Dendritic cell treated with granulocyte-macrophage colony-stimulating factor and Interleukin-4, amounts not matched to agents 40 ng/mL and 50 ng/mL, for 4 days (primary cell): ENCODE results near the gene FREM1.

Experiments
- H3K27ac Mint-ChIP-seq: one replicate; pipeline ENCODE4 v1.8.0; 2022; ENCODE audit warnings: mild to moderate bottlenecking, mixed read lengths
- H3K27me3 Mint-ChIP-seq: one replicate; pipeline ENCODE4 v1.8.0; 2022; ENCODE audit warnings: mild to moderate bottlenecking, mixed read lengths
- H3K36me3 Mint-ChIP-seq: one replicate; pipeline ENCODE4 v1.8.0; 2022; ENCODE audit warnings: low read depth, mixed read lengths
- H3K4me1 Mint-ChIP-seq: one replicate; pipeline ENCODE4 v1.8.0; 2022; ENCODE audit warnings: low read depth, mixed read lengths
- H3K4me3 Mint-ChIP-seq: one replicate; pipeline ENCODE4 v1.8.0; 2022; ENCODE audit warnings: mild to moderate bottlenecking, moderate library complexity, mixed read lengths
- H3K9me3 Mint-ChIP-seq: one replicate; pipeline ENCODE4 v1.8.0; 2022; ENCODE audit warnings: mixed read lengths
- intact Hi-C: fragments of 100-400 bp; cut with micrococcal nuclease; formaldehyde crosslinking; loops from one replicate; pipeline ENCODE4 v1.15.0; 2022

FREM1 gene

GRCh38 chr9:14769230-14769571, 141.0 kb downstream of the FREM1 start:
- Mint-ChIP-seq H3K27ac (no peak overlapping the region), H3K9me3 (no peaks in the 10 kb centered on the region), H3K4me3 (no peak overlapping the region), H3K36me3 (no peaks in the 10 kb centered on the region), H3K4me1 (no peaks in the 10 kb centered on the region), H3K27me3 (peaks cover 3% of the 10 kb centered on the region)
- intact Hi-C loops: loop anchor here (5.0 kb wide), 1 partner anchor 1342 kb away; no protein-coding TSS in a partner anchor

DNA sequence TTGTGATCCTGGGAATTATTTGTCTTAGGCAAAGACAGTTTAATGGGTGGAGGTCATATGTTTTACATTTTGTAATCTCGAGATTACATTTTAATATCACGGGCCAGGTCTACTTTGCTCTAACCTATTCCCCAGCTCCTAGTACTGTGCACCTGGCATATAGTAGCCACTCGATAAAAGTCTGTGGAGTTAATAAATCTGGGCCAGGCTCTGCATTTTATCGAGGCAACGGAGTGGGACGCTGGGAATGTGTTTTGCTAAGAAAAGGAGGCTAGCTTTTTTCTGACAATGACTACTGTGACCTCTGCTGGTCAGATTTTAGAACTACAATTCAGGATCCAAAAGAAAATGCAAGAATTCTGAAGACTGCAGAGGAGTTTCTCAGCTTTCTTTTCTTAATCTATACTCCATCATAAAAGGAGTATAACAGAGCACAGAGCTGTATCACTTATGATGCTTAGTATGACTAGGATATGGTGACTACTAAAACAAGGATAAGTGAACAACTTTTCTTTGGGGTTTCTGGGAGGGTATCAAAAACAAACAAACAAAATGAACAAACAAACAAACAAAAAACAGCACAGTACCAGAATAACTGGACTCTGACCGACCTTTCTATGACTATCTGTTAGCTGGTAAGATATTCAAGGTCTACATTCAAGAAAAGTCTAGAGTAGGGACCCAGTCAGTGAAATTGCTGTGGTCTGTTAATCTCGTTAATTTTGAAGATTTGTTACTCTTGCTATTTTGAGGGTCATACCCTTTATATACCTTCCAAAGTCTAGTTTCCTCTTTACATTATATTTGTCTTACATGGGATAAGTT, 141.6 kb downstream of the FREM1 start:
- Mint-ChIP-seq H3K4me1 (no peaks in the 10 kb centered on the region), H3K36me3 (no peaks in the 10 kb centered on the region), H3K27me3 (peaks cover 3% of the 10 kb centered on the region), H3K4me3 (no peak overlapping the region), H3K27ac (no peak overlapping the region), H3K9me3 (no peaks in the 10 kb centered on the region)
- intact Hi-C loops: loop anchor here (1.0 to 5.0 kb wide), 2 partner anchors 152 to 1341 kb away; no protein-coding TSS in a partner anchor

DNA sequence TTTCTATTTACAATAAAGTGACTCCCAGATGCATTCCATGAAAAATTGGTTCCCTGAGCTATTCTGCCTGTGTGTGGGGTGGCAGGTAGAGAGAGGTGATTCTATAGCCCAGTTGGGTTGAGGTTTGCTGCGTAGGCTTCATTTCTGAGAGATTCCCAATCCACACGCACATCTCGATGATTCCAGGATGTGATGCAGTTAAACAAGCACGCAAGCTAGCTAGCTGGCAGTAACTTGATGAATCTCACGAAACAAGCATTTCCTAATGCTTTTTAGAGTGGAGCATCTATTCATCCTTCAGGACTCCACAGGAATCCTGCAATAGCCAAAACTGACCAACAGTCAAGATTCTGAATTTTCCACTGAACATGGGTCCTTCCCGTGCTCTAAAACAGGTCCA, 143.9 kb downstream of the FREM1 start:
- no peaks in the 10 kb centered on the region for H3K4me1 Mint-ChIP-seq
- H3K27ac Mint-ChIP-seq: no peak overlapping the region
- intact Hi-C loops: loop anchor here (5.0 kb wide), 1 partner anchor 1339 kb away; no protein-coding TSS in a partner anchor
- H3K27me3 Mint-ChIP-seq: peaks cover 3% of the 10 kb centered on the region
- H3K36me3 Mint-ChIP-seq: no peaks in the 10 kb centered on the region
- H3K4me3 Mint-ChIP-seq: no peak overlapping the region
- H3K9me3 Mint-ChIP-seq: no peaks in the 10 kb centered on the region

DNA sequence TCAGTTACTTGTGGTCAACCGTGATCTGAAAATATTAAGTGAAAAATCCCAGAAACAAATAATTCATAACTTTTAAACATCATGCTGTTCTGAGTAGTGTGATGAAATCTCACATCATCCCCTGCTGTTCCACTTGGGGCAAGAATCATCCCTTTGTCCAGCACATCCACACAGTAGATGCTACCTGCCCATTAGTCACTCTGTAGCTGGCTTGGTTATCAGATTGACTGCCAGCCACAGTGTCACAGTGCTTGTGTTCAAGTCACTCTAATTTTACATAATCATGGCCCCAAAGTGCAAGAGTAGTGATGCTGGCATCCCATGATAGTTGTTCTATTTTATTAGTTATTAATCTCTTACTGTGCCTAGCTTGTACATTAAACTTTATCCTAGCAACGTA, 148.6 kb downstream of the FREM1 start:
- Mint-ChIP-seq H3K27ac (no peak overlapping the region), H3K27me3 (no peaks in the 10 kb centered on the region), H3K36me3 (no peaks in the 10 kb centered on the region), H3K9me3 (no peaks in the 10 kb centered on the region), H3K4me3 (no peak overlapping the region), H3K4me1 (no peaks in the 10 kb centered on the region)
- intact Hi-C loops: no loop called here

DNA sequence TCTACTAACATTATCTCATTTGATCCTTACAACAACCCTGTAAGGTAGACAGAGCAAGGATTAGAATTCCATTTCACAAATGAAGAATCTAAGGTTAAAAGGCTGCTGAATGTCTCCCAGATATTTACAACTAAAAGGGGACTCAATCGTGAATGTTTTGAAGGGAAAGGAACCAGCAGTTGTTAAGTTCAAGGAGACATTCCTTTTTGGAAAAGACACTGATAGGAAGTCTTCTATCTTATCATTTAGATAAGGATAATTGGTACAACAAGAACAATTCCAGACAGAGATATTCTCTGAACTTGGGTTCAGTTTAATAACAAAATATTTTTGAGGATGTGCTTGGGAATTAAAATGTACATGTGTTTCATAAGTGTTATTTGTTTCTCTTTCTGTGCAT, 150.2 kb downstream of the FREM1 start:
- intact Hi-C loops: no loop called here
- no peaks in the 10 kb centered on the region for H3K4me1 Mint-ChIP-seq
- no peak overlapping the region for H3K27ac Mint-ChIP-seq
- no peaks in the 10 kb centered on the region for H3K9me3 Mint-ChIP-seq
- H3K27me3 Mint-ChIP-seq: peaks cover 1% of the 10 kb centered on the region
- no peaks in the 10 kb centered on the region for H3K36me3 Mint-ChIP-seq
- no peak overlapping the region for H3K4me3 Mint-ChIP-seq

DNA sequence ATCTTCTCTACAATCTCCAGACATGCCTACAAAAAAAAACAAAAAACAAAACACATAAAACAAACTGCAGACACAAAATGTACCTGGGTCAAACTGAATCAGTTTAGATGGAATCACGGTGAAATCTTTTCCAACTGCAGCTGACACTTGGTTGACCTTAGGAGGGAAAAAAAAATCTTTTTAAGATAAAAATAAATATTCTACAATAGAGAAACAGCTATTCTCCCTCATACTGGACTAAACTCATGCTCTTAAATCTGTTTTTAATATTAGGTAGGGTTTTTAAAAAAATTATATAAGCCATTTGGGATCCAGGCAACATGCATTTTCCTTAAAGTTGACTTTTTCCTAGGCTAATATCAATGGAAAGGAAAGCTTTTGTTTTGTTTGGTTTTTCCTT, 153.9 kb downstream of the FREM1 start:
- H3K36me3 Mint-ChIP-seq: no peaks in the 10 kb centered on the region
- H3K4me1 Mint-ChIP-seq: no peaks in the 10 kb centered on the region
- no peaks in the 10 kb centered on the region for H3K9me3 Mint-ChIP-seq
- intact Hi-C loops: no loop called here
- peaks cover 1% of the 10 kb centered on the region for H3K27me3 Mint-ChIP-seq
- H3K4me3 Mint-ChIP-seq: no peak overlapping the region
- no peak overlapping the region for H3K27ac Mint-ChIP-seq

GRCh38 chr9:14752871-14753270, 157.4 kb downstream of the FREM1 start:
- Mint-ChIP-seq H3K27ac (no peak overlapping the region), H3K4me3 (no peak overlapping the region), H3K27me3 (peaks cover 1% of the 10 kb centered on the region), H3K4me1 (no peaks in the 10 kb centered on the region), H3K36me3 (no peaks in the 10 kb centered on the region), H3K9me3 (no peaks in the 10 kb centered on the region)
- intact Hi-C loops: no loop called here

DNA sequence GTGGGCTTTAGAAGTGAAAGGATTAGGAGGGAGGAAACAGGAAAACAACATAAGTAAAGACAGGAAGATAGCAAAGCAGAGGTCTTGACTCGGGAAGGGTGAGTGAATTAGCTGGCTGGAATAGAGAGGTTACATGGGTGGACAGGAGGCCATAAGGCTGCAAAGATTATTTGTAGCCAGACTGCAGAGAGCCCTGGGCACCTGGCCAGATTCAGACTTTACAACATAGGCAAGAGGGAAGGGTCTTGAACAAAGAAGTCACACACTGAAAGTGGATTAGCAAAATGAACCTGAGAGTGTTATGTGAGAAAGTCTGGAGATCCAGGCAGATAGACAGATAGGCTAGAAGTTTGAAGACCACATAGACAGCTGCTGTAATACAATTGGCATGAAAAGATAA, 158.0 kb downstream of the FREM1 start:
- intact Hi-C loops: no loop called here
- Mint-ChIP-seq H3K4me1 (no peaks in the 10 kb centered on the region), H3K4me3 (no peak overlapping the region), H3K9me3 (no peaks in the 10 kb centered on the region), H3K27ac (no peak overlapping the region), H3K36me3 (no peaks in the 10 kb centered on the region), H3K27me3 (peaks cover 1% of the 10 kb centered on the region)

- intact Hi-C loops: no loop called here
- Mint-ChIP-seq H3K4me3 (no peak overlapping the region), H3K4me1 (no peaks in the 10 kb centered on the region), H3K9me3 (no peaks in the 10 kb centered on the region), H3K27me3 (no peaks in the 10 kb centered on the region), H3K36me3 (no peaks in the 10 kb centered on the region), H3K27ac (no peak overlapping the region)
Measured at GRCh38 chr9:14750821-14751220, 159.4 kb downstream of the FREM1 start.

GRCh38 chr9:14749741-14750211, 160.5 kb downstream of the FREM1 start:
- Mint-ChIP-seq H3K4me1 (no peaks in the 10 kb centered on the region), H3K4me3 (no peak overlapping the region), H3K9me3 (no peaks in the 10 kb centered on the region), H3K27ac (no peak overlapping the region), H3K36me3 (no peaks in the 10 kb centered on the region), H3K27me3 (no peaks in the 10 kb centered on the region)
- intact Hi-C loops: no loop called here

- no peaks in the 10 kb centered on the region for H3K27me3 Mint-ChIP-seq
- intact Hi-C loops: no loop called here
- no peak overlapping the region for H3K27ac Mint-ChIP-seq
- no peak overlapping the region for H3K4me3 Mint-ChIP-seq
- H3K4me1 Mint-ChIP-seq: no peaks in the 10 kb centered on the region
- no peaks in the 10 kb centered on the region for H3K36me3 Mint-ChIP-seq
- H3K9me3 Mint-ChIP-seq: no peaks in the 10 kb centered on the region
Measured at GRCh38 chr9:14748373-14748772, 161.9 kb downstream of the FREM1 start.

DNA sequence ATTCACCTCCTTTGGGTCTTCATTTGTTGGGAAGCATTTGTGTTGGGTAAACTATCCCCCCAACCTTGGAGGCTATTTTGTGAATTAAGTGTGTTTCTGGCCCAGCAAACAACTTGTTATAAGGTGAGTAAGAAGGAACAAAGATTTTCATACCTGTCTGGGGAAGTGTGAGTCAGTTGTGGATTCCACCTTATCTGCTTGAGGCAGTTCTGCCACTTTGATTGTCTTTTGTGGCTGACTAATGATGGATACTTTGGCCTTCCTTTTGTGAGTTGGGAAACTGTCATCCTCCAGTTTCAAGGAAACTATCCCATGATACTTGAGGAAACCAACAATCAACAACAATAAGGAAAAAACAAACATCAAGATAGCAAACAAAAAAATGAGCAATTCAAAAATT, 163.1 kb downstream of the FREM1 start:
- intact Hi-C loops: no loop called here
- Mint-ChIP-seq H3K4me3 (no peak overlapping the region), H3K36me3 (no peaks in the 10 kb centered on the region), H3K27ac (no peak overlapping the region), H3K9me3 (no peaks in the 10 kb centered on the region), H3K4me1 (no peaks in the 10 kb centered on the region), H3K27me3 (no peaks in the 10 kb centered on the region)

GRCh38 chr9:14746626-14747025, 163.6 kb downstream of the FREM1 start:
- Mint-ChIP-seq H3K4me1 (no peaks in the 10 kb centered on the region), H3K36me3 (no peaks in the 10 kb centered on the region), H3K27ac (no peak overlapping the region), H3K9me3 (no peaks in the 10 kb centered on the region), H3K4me3 (no peak overlapping the region), H3K27me3 (no peaks in the 10 kb centered on the region)
- intact Hi-C loops: no loop called here

- intact Hi-C loops: no loop called here
- Mint-ChIP-seq H3K36me3 (no peaks in the 10 kb centered on the region), H3K4me3 (no peak overlapping the region), H3K27me3 (peaks cover 2% of the 10 kb centered on the region), H3K27ac (no peak overlapping the region), H3K9me3 (no peaks in the 10 kb centered on the region), H3K4me1 (no peaks in the 10 kb centered on the region)
Measured at GRCh38 chr9:14744768-14745167, 165.5 kb downstream of the FREM1 start.

GRCh38 chr9:14741369-14741768, 168.9 kb downstream of the FREM1 start:
- H3K27ac Mint-ChIP-seq: no peak overlapping the region
- H3K9me3 Mint-ChIP-seq: no peaks in the 10 kb centered on the region
- H3K4me3 Mint-ChIP-seq: no peak overlapping the region
- H3K27me3 Mint-ChIP-seq: peaks cover 2% of the 10 kb centered on the region
- intact Hi-C loops: no loop called here
- no peaks in the 10 kb centered on the region for H3K36me3 Mint-ChIP-seq
- no peaks in the 10 kb centered on the region for H3K4me1 Mint-ChIP-seq
